ENCODE data around the gene MAPKAPK2. TPM values are rescaled to one million over a fixed set of nuclear protein-coding genes. Genes with fewer than 3 reads are reported as not detected.
A peak's percentile ranks its signal among the peaks of the same experiment; 100 is the strongest.

Gene MAPKAPK2
- total RNA-seq, 2 experiments from 2014 or later = 14.5 to 39.9 TPM

DNA sequence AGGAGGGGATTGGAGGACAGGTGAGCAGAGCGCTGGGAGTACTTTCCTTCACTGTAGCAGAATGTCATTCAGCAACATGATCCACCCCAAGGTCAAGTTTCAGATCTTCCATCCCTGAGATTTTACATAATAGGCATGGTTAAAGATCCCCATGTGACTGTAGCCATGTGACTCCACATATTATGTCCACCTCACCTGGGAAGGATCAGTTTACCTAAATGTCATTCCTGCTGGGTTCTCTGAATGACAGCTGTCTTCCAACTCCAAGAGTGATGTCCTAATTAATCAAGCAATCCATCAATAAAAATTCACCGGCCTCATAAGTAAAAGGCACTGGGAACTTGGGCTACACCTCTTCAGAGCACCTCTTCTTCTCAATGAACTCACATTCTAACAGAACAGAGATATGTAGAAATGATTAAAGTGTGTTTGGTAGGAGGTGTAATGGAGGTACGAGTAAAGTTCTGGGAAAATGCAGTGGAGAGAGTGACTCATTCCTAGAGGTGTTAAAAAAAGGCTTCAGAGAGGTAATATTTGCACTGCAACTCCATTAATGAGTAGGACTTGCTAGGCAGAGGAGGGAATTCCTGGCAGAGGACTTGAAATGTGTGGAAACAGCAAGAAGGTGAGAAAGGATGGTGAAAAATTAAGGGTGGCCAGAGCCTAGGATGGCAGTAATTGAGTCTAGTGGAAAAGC is 22.2 kb upstream of the MAPKAPK2 start:
- no TSS peak for BruUV-seq (replicated peaks)
- CTCF ChIA-PET (ENCODE audit: unreplicated experiment) = interaction anchor here (1.3 to 3.4 kb wide), 6 partner anchors 9 to 192 kb away, joined by 4 to 72 read pairs (median 8); partner anchors contain the start of genes DYRK3, EIF2D and IKBKE
- no peak for DNase-seq (ENCODE audit: low spot score)

GRCh38 chr1:206663362-206663761 is 21.3 kb upstream of the MAPKAPK2 start:
- TF ChIP-seq, protein P1, sequence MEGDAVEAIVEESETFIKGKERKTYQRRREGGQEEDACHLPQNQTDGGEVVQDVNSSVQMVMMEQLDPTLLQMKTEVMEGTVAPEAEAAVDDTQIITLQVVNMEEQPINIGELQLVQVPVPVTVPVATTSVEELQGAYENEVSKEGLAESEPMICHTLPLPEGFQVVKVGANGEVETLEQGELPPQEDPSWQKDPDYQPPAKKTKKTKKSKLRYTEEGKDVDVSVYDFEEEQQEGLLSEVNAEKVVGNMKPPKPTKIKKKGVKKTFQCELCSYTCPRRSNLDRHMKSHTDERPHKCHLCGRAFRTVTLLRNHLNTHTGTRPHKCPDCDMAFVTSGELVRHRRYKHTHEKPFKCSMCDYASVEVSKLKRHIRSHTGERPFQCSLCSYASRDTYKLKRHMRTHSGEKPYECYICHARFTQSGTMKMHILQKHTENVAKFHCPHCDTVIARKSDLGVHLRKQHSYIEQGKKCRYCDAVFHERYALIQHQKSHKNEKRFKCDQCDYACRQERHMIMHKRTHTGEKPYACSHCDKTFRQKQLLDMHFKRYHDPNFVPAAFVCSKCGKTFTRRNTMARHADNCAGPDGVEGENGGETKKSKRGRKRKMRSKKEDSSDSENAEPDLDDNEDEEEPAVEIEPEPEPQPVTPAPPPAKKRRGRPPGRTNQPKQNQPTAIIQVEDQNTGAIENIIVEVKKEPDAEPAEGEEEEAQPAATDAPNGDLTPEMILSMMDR (conservative IDR thresholded peaks at IDR 0.05; ENCODE audit: low read length) = no peak
- no peak for TF ChIP-seq EZH2phosphoT487 (IDR thresholded peaks at IDR 0.05; ENCODE audit: borderline replicate concordance, low read depth, low read length)

More for the DNA sequence above, 22.2 kb upstream of the MAPKAPK2 start:
- intact Hi-C loops (cut with micrococcal nuclease; ENCODE audit: unreplicated experiment) = loop anchor here (1.0 kb wide), 1 partner anchor 17 kb away; no protein-coding TSS in a partner anchor
- H3K27ac ChIP-seq (ENCODE audit: low read depth, low read length, poor library complexity, severe bottlenecking) = no peak overlapping the region
- POLR2A ChIA-PET = interaction anchor here (0.6 to 3.4 kb wide), 10 partner anchors 7 to 1177 kb away, joined by 3 to 31 read pairs (median 4); partner anchors contain the start of gene DYRK3
- H3K4me3 ChIP-seq (ENCODE audit: low read depth, low read length, poor library complexity, severe bottlenecking) = no peak overlapping the region
- no peaks in the 10 kb centered on the region for H3K9me3 ChIP-seq (ENCODE audit: low read length)
- TF ChIP-seq, protein P1 (conservative IDR thresholded peaks at IDR 0.05; ENCODE audit: low read length) = no peak
- TF ChIP-seq EZH2phosphoT487 (IDR thresholded peaks at IDR 0.05; ENCODE audit: borderline replicate concordance, low read depth, low read length) = no peak
- H3K79me2 ChIP-seq (ENCODE audit: insufficient read depth, low read depth, low read length) = no peaks in the 10 kb centered on the region
- H4K20me1 ChIP-seq (ENCODE audit: insufficient read depth, low read length) = no peaks in the 10 kb centered on the region
- H3K36me3 ChIP-seq (ENCODE audit: insufficient read depth, low read length) = no peaks in the 10 kb centered on the region
- no peak overlapping the region for H3K4me2 ChIP-seq (ENCODE audit: low read length)
- peaks cover 31% of the 10 kb centered on the region for H3K4me1 ChIP-seq (ENCODE audit: insufficient read depth, low read length, poor library complexity, severe bottlenecking)
- no peaks in the 10 kb centered on the region for H3K9me2 ChIP-seq (ENCODE audit: insufficient read depth, low read length)
- H2AFZ ChIP-seq (ENCODE audit: low read length) = no peak overlapping the region

More at GRCh38 chr1:206663362-206663761, 21.3 kb upstream of the MAPKAPK2 start:
- no TSS peak for BruUV-seq (replicated peaks)
- intact Hi-C loops (cut with micrococcal nuclease; ENCODE audit: unreplicated experiment) = loop anchor here (1.0 kb wide), 1 partner anchor 16 kb away; no protein-coding TSS in a partner anchor
- H2AFZ ChIP-seq (ENCODE audit: low read length) = no peak overlapping the region
- no peaks in the 10 kb centered on the region for H3K9me3 ChIP-seq (ENCODE audit: low read length)
- H4K20me1 ChIP-seq (ENCODE audit: insufficient read depth, low read length) = no peaks in the 10 kb centered on the region
- DNase-seq (ENCODE audit: low spot score) = no peak
- peak overlapping the region; percentile 47 for H3K4me2 ChIP-seq (ENCODE audit: low read length)
- POLR2A ChIA-PET = interaction anchor here (0.8 to 3.4 kb wide), 14 partner anchors 8 to 54 kb away, joined by 3 to 31 read pairs (median 4); partner anchors contain the start of genes DYRK3 and EIF2D
- H3K27ac ChIP-seq (ENCODE audit: low read depth, low read length, poor library complexity, severe bottlenecking) = no peak overlapping the region
- no peaks in the 10 kb centered on the region for H3K9me2 ChIP-seq (ENCODE audit: insufficient read depth, low read length)
- no peaks in the 10 kb centered on the region for H3K36me3 ChIP-seq (ENCODE audit: insufficient read depth, low read length)
- peaks cover 22% of the 10 kb centered on the region for H3K4me1 ChIP-seq (ENCODE audit: insufficient read depth, low read length, poor library complexity, severe bottlenecking)
- no peaks in the 10 kb centered on the region for H3K79me2 ChIP-seq (ENCODE audit: insufficient read depth, low read depth, low read length)
- no peak overlapping the region for H3K4me3 ChIP-seq (ENCODE audit: low read depth, low read length, poor library complexity, severe bottlenecking)
- CTCF ChIA-PET (ENCODE audit: unreplicated experiment) = interaction anchor here (0.6 to 3.4 kb wide), 18 partner anchors 10 to 319 kb away, joined by 3 to 72 read pairs (median 4); partner anchors contain the start of genes DYRK3, EIF2D and IKBKE

All from OCI-LY7 (cell line).